ENCODE results near the gene EPS8.

GRCh38 chr12:15782667-15783066 is 6.5 kb downstream of the EPS8 start:
- TF ChIP-seq GATA2 (IDR thresholded peaks at IDR 0.05; ENCODE audit: low read depth, low read length) (no peak), GATA3 (IDR thresholded peaks at IDR 0.05; ENCODE audit: low read depth, low read length) (no peak)

All from SH-SY5Y (cell line).